ENCODE data around the gene UPF1.

DNA sequence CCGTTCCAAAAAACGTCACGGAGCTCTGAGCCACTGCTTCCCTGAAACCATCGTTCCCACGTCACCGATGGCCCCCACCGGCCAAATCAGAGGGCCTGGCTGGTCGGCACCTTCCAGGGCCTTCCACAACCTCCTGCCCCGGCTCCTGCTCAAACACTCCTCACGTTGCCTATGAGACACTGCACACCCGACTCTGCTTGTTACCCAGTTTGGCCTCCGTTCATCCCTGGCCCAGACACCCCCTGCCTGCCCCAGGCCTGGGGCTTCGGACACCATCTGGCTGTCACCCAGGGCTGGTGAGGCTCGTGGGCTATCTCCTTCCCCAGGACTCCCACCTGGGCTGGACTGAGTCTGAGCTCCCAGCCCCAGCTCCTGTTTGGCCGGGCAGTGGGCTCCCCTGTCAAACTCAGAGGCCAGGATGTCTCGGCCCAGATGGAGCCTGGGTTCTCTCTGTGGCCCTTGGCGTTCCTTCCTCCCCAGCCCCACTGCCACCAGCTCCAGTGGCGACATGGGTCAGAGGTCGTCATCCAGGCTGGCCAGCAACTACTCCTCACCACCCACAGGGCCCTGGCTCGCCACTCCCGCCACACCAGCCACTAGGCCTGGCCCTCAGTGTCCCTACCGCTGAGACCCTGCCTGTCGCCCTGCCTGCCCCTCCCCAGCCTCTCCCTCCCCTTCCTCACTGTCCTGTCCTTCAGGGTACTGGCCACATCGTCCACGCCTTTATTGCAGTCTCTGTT lies 46.5 kb downstream of the UPF1 start:
- TF ChIP-seq, protein P1, sequence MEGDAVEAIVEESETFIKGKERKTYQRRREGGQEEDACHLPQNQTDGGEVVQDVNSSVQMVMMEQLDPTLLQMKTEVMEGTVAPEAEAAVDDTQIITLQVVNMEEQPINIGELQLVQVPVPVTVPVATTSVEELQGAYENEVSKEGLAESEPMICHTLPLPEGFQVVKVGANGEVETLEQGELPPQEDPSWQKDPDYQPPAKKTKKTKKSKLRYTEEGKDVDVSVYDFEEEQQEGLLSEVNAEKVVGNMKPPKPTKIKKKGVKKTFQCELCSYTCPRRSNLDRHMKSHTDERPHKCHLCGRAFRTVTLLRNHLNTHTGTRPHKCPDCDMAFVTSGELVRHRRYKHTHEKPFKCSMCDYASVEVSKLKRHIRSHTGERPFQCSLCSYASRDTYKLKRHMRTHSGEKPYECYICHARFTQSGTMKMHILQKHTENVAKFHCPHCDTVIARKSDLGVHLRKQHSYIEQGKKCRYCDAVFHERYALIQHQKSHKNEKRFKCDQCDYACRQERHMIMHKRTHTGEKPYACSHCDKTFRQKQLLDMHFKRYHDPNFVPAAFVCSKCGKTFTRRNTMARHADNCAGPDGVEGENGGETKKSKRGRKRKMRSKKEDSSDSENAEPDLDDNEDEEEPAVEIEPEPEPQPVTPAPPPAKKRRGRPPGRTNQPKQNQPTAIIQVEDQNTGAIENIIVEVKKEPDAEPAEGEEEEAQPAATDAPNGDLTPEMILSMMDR (IDR thresholded peaks at IDR 0.05) = no peak
- no peak for TF ChIP-seq POLR2A (IDR thresholded peaks at IDR 0.05)

Measured in adrenal gland (tissue), 5 donors.